Measurements from ENCODE around the gene IL1R2. TPM values are rescaled to one million over a fixed set of nuclear protein-coding genes. Genes with fewer than 3 reads are reported as not detected.
A peak's percentile ranks its signal among the peaks of the same experiment; 100 is the strongest.

Gene IL1R2
- total RNA-seq, 4 donors from 2014 or later, result 2.1 to 13.1 (median 5.8) TPM

- no peaks in the 10 kb centered on the region for H3K36me3 ChIP-seq
- H3K4me1 ChIP-seq, result no peaks in the 10 kb centered on the region
- H3K27ac ChIP-seq, result no peak overlapping the region
- no peaks in the 10 kb centered on the region for H3K27me3 ChIP-seq
- no peak for DNase-seq
- in situ Hi-C loops (cut with MboI; ENCODE audit: low sequenced_read_pairs in 4 of 4), result loop anchor here in 2 of 4 donors (25.0 kb wide), 2 partner anchors 455 to 480 kb away; partner anchors contain the start of gene SLC9A4 (in 1 of the 2)
- intact Hi-C loops (cut with DNase I; ENCODE audit: low total_unique reads), result no loop called here
- no peak for TF ChIP-seq POLR2A (IDR thresholded peaks at IDR 0.05)
- TF ChIP-seq CTCF (IDR thresholded peaks at IDR 0.05 in 4 of 5, conservative IDR thresholded peaks at IDR 0.05 in 1 of 5), result no peak
- ATAC-seq, result no peak
- H3K4me3 ChIP-seq, result no peak overlapping the region
- no peaks in the 10 kb centered on the region for H3K9me3 ChIP-seq
Measured at GRCh38 chr2:101982495-101983029, 9.2 kb upstream of the IL1R2 start.

GRCh38 chr2:101983486-101983885, 8.3 kb upstream of the IL1R2 start:
- H3K36me3 ChIP-seq, result no peaks in the 10 kb centered on the region
- no peaks in the 10 kb centered on the region for H3K4me1 ChIP-seq
- intact Hi-C loops (cut with DNase I; ENCODE audit: low total_unique reads), result no loop called here
- ATAC-seq (no peak), DNase-seq (no peak)
- no peak overlapping the region for H3K4me3 ChIP-seq
- H3K27ac ChIP-seq, result no peak overlapping the region
- H3K27me3 ChIP-seq, result no peaks in the 10 kb centered on the region
- TF ChIP-seq POLR2A (IDR thresholded peaks at IDR 0.05), result no peak
- no peak for TF ChIP-seq CTCF (IDR thresholded peaks at IDR 0.05 in 4 of 5, conservative IDR thresholded peaks at IDR 0.05 in 1 of 5)
- no peaks in the 10 kb centered on the region for H3K9me3 ChIP-seq
- in situ Hi-C loops (cut with MboI; ENCODE audit: low sequenced_read_pairs in 4 of 4), result loop anchor here in 2 of 4 donors (25.0 kb wide), 2 partner anchors 454 to 479 kb away; partner anchors contain the start of gene SLC9A4 (in 1 of the 2)

GRCh38 chr2:101983928-101984327, 7.8 kb upstream of the IL1R2 start:
- H3K4me1 ChIP-seq, result no peaks in the 10 kb centered on the region
- ATAC-seq (peak in 1 of 2 donors; percentile 51), DNase-seq (no peak)
- TF ChIP-seq POLR2A (IDR thresholded peaks at IDR 0.05) (no peak), CTCF (IDR thresholded peaks at IDR 0.05 in 4 of 5, conservative IDR thresholded peaks at IDR 0.05 in 1 of 5) (peak in 2 of 5 experiments; percentile 5 to 25)
- H3K27ac ChIP-seq, result no peak overlapping the region
- no peak overlapping the region for H3K4me3 ChIP-seq
- intact Hi-C loops (cut with DNase I; ENCODE audit: low total_unique reads), result no loop called here
- no peaks in the 10 kb centered on the region for H3K27me3 ChIP-seq
- no peaks in the 10 kb centered on the region for H3K9me3 ChIP-seq
- in situ Hi-C loops (cut with MboI; ENCODE audit: low sequenced_read_pairs in 4 of 4), result loop anchor here in 2 of 4 donors (25.0 kb wide), 2 partner anchors 453 to 478 kb away; partner anchors contain the start of gene SLC9A4 (in 1 of the 2)
- H3K36me3 ChIP-seq, result no peaks in the 10 kb centered on the region

- Histone ChIP-seq H3K36me3 (no peaks in the 10 kb centered on the region), H3K4me1 (no peaks in the 10 kb centered on the region), H3K27ac (no peak overlapping the region), H3K9me3 (no peaks in the 10 kb centered on the region), H3K4me3 (no peak overlapping the region), H3K27me3 (no peaks in the 10 kb centered on the region)
- in situ Hi-C loops (cut with MboI; ENCODE audit: low sequenced_read_pairs in 4 of 4) (loop anchor here in 2 of 4 donors (25.0 kb wide), 2 partner anchors 453 to 478 kb away; partner anchors contain the start of gene SLC9A4 (in 1 of the 2)), intact Hi-C loops (cut with DNase I; ENCODE audit: low total_unique reads) (no loop called here)
- ATAC-seq (no peak), DNase-seq (no peak)
- no peak for TF ChIP-seq POLR2A (IDR thresholded peaks at IDR 0.05)
- no peak for TF ChIP-seq CTCF (IDR thresholded peaks at IDR 0.05 in 4 of 5, conservative IDR thresholded peaks at IDR 0.05 in 1 of 5)
Measured at GRCh38 chr2:101984656-101985055, 7.1 kb upstream of the IL1R2 start.

All from gastrocnemius medialis (tissue), 4 donors.